Sigmoid colon (tissue), 7 donors: ENCODE measurements around the gene RBM28. TPM values are rescaled to one million over a fixed set of nuclear protein-coding genes. Genes with fewer than 3 reads are reported as not detected.

Experiments used
- DNase-seq: peaks from one replicate; pipeline ENCODE4 v3.0.0-alpha.2; 2019
- H3K27ac ChIP-seq, 4 donors: fragments of 200-600 bp; sonication (generic); one replicate each; pipeline ENCODE4 v1.5.1; 2016 to 2019; ENCODE audit warnings: mild to moderate bottlenecking in 1 of 4
- H3K27me3 ChIP-seq, 3 donors: fragments of 200-600 bp; sonication (generic); one replicate each; pipeline ENCODE4 v1.5.1; 2019; ENCODE audit warnings: mild to moderate bottlenecking in 1 of 3
- H3K36me3 ChIP-seq, 4 donors: fragments of 200-600 bp; sonication (generic); one replicate each; pipeline ENCODE4 v1.5.1; 2016 to 2019
- H3K4me1 ChIP-seq, 4 donors: fragments of 200-600 bp; sonication (generic); one replicate each; pipeline ENCODE4 v1.5.1; 2017 to 2019
- H3K4me3 ChIP-seq, 4 donors: fragments of 200-600 bp; sonication (generic); one replicate each; pipeline ENCODE4 v1.5.1; 2017 to 2019; ENCODE audit warnings: mild to moderate bottlenecking in 2 of 4, moderate library complexity in 1 of 4
- H3K9me3 ChIP-seq, 4 donors: fragments of 200-600 bp in 3 of 4; sonication (generic) in 3 of 4; one replicate each; pipeline versions ENCODE4 v1.5.1 to v1.6.1; 2013 to 2019
- CTCF ChIP-seq, 4 experiments: fragments of 450-650 bp in 3 of 4; fragments of 200-600 bp in 1 of 4; IDR thresholded peaks; one replicate each; pipeline ENCODE4 v1.5.1; 2016 to 2019; ENCODE audit warnings: antibody characterized with exemption in 4 of 4, mild to moderate bottlenecking in 3 of 4, moderate library complexity in 2 of 4
- EP300 ChIP-seq, 4 donors: sonication (generic); formaldehyde crosslinking; IDR thresholded peaks; one replicate each; pipeline ENCODE4 v1.6.1; 2017; ENCODE audit warnings: antibody characterized with exemption in 4 of 4
- POLR2A ChIP-seq, 2 donors: fragments of 450-650 bp; IDR thresholded peaks; one replicate each; pipeline ENCODE4 v1.6.1; 2016; ENCODE audit warnings: antibody characterized with exemption in 2 of 2, mild to moderate bottlenecking in 2 of 2, moderate library complexity in 2 of 2
- POLR2AphosphoS5 ChIP-seq, 4 donors: sonication (generic); formaldehyde crosslinking; IDR thresholded peaks; one replicate each; pipeline ENCODE4 v1.6.1; 2017; ENCODE audit warnings: antibody characterized with exemption in 4 of 4
- WGBS, 2 donors: extraction: QIAGEN DNeasy Blood & Tissue Kit; methylation state at CpG; one replicate each; pipeline ENCODE4 v1.1.7; 2013; 5-methylcytosine and 5-hydroxymethylcytosine counted together
- intact Hi-C: fragments of 100-400 bp; cut with DNase I; formaldehyde crosslinking; loops from one replicate; pipeline ENCODE4 v1.15.1; 2023
- polyA plus RNA-seq, 3 donors: library from polyadenylated mRNA; stranded (reverse); fragments of 200-250 nt; gene quantifications; one replicate each; pipeline ENCODE4 v1.2.3, GENCODE V29; 2013
- total RNA-seq, 4 donors: library from RNA; depleted of rRNA; stranded (reverse); fragments of >200 nt; gene quantifications; one replicate each; pipeline ENCODE4 v1.1.0, GENCODE V29; 2016
- donor health status: healthy with polysubstance abuse.
- donor health status: Bipolar disorder and iron deficiency.
- donor health status: healthy.

Gene RBM28
- total and polyA plus RNA-seq, 7 donors: 6.6 to 36.3 (median 15.1) TPM

GRCh38 chr7:128304212-128304611 lies 39.5 kb downstream of the RBM28 start:
- no peak for DNase-seq
- Histone ChIP-seq H3K4me3 (no peak overlapping the region), H3K36me3 (peaks cover 0 to 64% (median 11%) of the 10 kb centered on the region in 4 donors), H3K27me3 (no peaks in the 10 kb centered on the region), H3K9me3 (no peaks in the 10 kb centered on the region), H3K27ac (no peak overlapping the region), H3K4me1 (no peaks in the 10 kb centered on the region)
- TF ChIP-seq POLR2A (IDR thresholded peaks at IDR 0.05) (no peak), EP300 (IDR thresholded peaks at IDR 0.05) (no peak), POLR2AphosphoS5 (IDR thresholded peaks at IDR 0.05) (no peak), CTCF (IDR thresholded peaks at IDR 0.05) (no peak)
- intact Hi-C loops: no loop called here
- WGBS, 2 donors: 93 to 97% methylated on average over 1 of the region's 1 CpG

- intact Hi-C loops: no loop called here
- DNase-seq: no peak
- no peak for TF ChIP-seq CTCF (IDR thresholded peaks at IDR 0.05)
- no peak for TF ChIP-seq POLR2AphosphoS5 (IDR thresholded peaks at IDR 0.05)
- no peak for TF ChIP-seq POLR2A (IDR thresholded peaks at IDR 0.05)
- no peak for TF ChIP-seq EP300 (IDR thresholded peaks at IDR 0.05)
- Histone ChIP-seq H3K4me1 (no peaks in the 10 kb centered on the region), H3K27me3 (no peaks in the 10 kb centered on the region), H3K4me3 (no peak overlapping the region), H3K27ac (no peak overlapping the region), H3K9me3 (no peaks in the 10 kb centered on the region), H3K36me3 (peaks cover 0 to 59% (median 11%) of the 10 kb centered on the region in 4 donors)
- 72 to 80% methylated on average over 5 of the region's 5 CpGs for WGBS, 2 donors
These were observed 40.1 kb downstream of the RBM28 start for GRCh38 chr7:128303643-128304042.

- intact Hi-C loops: no loop called here
- Histone ChIP-seq H3K36me3 (peaks cover 0 to 54% (median 9%) of the 10 kb centered on the region in 4 donors), H3K27ac (no peak overlapping the region), H3K4me1 (no peaks in the 10 kb centered on the region), H3K9me3 (no peaks in the 10 kb centered on the region), H3K4me3 (no peak overlapping the region), H3K27me3 (no peaks in the 10 kb centered on the region)
- TF ChIP-seq POLR2A (IDR thresholded peaks at IDR 0.05) (no peak), CTCF (IDR thresholded peaks at IDR 0.05) (no peak), EP300 (IDR thresholded peaks at IDR 0.05) (no peak), POLR2AphosphoS5 (IDR thresholded peaks at IDR 0.05) (no peak)
- 98 to 99% methylated on average over 2 of the region's 2 CpGs for WGBS, 2 donors
- no peak for DNase-seq
These were observed 40.6 kb downstream of the RBM28 start for GRCh38 chr7:128303133-128303532.

- 69 to 82% methylated on average over 10 of the region's 10 CpGs for whole genome bisulfite sequencing, 2 donors
These were observed 41.6 kb downstream of the RBM28 start for GRCh38 chr7:128302139-128302538.

More at GRCh38 chr7:128302139-128302538, 41.6 kb downstream of the RBM28 start:
- DNase-seq: no peak
- intact Hi-C loops: no loop called here
- no peak for TF ChIP-seq CTCF (IDR thresholded peaks at IDR 0.05)
- TF ChIP-seq EP300 (IDR thresholded peaks at IDR 0.05): no peak
- no peak for TF ChIP-seq POLR2AphosphoS5 (IDR thresholded peaks at IDR 0.05)
- TF ChIP-seq POLR2A (IDR thresholded peaks at IDR 0.05): no peak
- no peaks in the 10 kb centered on the region for H3K27me3 ChIP-seq
- H3K9me3 ChIP-seq: no peaks in the 10 kb centered on the region
- no peaks in the 10 kb centered on the region for H3K4me1 ChIP-seq
- H3K27ac ChIP-seq: no peak overlapping the region
- H3K36me3 ChIP-seq: peaks cover 0 to 44% (median 3%) of the 10 kb centered on the region in 4 donors
- H3K4me3 ChIP-seq: no peak overlapping the region
